Measurements from ENCODE around the gene XAGE5. TPM values are rescaled to one million over a fixed set of nuclear protein-coding genes. Genes with fewer than 3 reads are reported as not detected.
"Not testable (repeated sequence)": the region's sequence is repeated elsewhere in the genome, so short reads cannot be mapped to it uniquely, and the experiment has no call there.

The XAGE5 gene
- total RNA-seq: not detected

DNA sequence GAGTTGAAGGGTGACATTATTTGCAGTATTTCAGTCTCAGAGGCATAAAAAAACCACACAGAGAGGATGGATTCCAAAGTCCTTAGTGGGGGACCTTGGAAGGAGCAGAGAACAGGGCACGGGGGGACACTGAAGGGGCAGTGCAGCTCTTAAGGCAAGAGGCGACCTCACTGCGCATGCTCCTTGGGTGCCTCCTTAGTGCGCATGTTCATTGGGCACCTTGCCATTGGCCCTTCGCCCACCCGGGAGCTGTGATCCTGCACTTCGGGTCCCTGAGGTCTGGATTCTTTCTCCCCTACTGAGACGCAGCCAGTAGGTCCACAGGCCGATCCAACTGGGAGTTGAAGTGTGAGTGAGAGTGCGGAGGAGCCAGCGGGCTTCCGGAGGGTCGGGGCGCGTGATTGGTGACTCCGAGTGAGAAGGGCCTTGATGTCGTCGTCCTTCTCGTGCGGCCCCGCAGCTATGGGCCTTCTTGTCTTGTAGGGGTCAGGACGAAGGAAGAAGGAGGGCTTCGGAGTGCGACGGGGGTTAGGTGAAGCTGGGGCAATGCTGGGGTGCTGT, at the start of gene XAGE5:
Gene XAGE5, plus strand, starts transcription at position 223 of the 561 bp plus-strand sequence. CDS start 1,280 bp downstream, outside the sequence.
- Histone ChIP-seq H3K4me3 (ENCODE audit: low read length) (no peak within 1 kb of the TSS), H3K4me1 (ENCODE audit: insufficient read depth, low read length) (no peaks in the 10 kb centered on the region), H3K27me3 (ENCODE audit: insufficient read depth, low read length) (no peaks in the 10 kb centered on the region), H3K9me3 (ENCODE audit: low read depth, low read length) (no peaks in the 10 kb centered on the region)

GRCh38 chrX:52765983-52766382, 45.1 kb upstream of the XAGE5 start:
- not testable (repeated sequence) for H3K9me3 ChIP-seq (ENCODE audit: low read depth, low read length); H3K4me1 ChIP-seq (ENCODE audit: insufficient read depth, low read length); H3K4me3 ChIP-seq (ENCODE audit: low read length); H3K27me3 ChIP-seq (ENCODE audit: insufficient read depth, low read length)

GRCh38 chrX:52773504-52773903, 37.6 kb upstream of the XAGE5 start:
- H3K4me3 ChIP-seq (ENCODE audit: low read length); H3K27me3 ChIP-seq (ENCODE audit: insufficient read depth, low read length); H3K4me1 ChIP-seq (ENCODE audit: insufficient read depth, low read length); H3K9me3 ChIP-seq (ENCODE audit: low read depth, low read length): not testable (repeated sequence)

DNA sequence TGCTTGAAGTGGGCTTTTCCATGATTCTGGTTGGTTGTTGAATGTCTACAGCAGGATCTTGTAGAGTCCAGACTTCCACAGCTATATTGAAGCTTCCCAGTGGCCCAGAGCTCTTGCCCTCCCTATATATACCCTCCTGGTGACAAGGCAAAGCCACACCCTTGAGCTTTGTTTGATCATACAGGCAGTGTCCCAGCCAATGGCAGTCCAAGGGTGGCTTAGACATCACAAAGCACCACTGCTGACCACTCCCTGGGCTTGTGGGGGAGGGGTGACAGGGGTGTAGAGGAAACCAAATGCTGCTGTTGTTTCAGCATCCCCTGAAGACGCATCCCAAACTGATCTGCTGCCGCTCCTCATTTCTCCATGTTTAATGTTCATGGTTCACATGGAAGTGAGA, 13.8 kb upstream of the XAGE5 start, which contains the start of gene SPANXN5:
Gene SPANXN5, minus strand, starts transcription at position 101 of the 400 bp plus-strand sequence. Its CDS starts 79 bp downstream, at position 22.
- not testable (repeated sequence) for H3K4me3 ChIP-seq (ENCODE audit: low read length); H3K9me3 ChIP-seq (ENCODE audit: low read depth, low read length); H3K4me1 ChIP-seq (ENCODE audit: insufficient read depth, low read length); H3K27me3 ChIP-seq (ENCODE audit: insufficient read depth, low read length)

DNA sequence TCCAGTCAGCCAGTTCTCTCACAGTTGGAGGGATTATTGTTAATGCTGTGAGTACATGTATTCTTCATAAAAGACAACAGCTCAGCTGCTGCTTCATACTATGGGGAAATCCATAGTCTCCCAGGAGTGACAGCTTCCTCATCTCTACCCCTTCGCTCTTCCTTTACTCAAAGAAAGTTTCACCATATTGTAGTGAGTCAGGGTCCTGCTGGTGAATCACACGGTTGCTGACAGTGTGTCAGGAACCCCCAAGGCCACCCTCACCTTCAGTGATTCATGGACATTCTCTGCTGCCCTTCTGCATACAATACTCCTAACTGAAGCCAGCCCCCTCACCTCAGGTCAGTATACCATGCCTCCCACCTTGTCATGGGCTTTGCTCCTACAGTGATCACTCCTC, 6.2 kb upstream of the XAGE5 start:
- H3K9me3 ChIP-seq (ENCODE audit: low read depth, low read length); H3K4me3 ChIP-seq (ENCODE audit: low read length); H3K4me1 ChIP-seq (ENCODE audit: insufficient read depth, low read length); H3K27me3 ChIP-seq (ENCODE audit: insufficient read depth, low read length): not testable (repeated sequence)

GRCh38 chrX:52819788-52820187, 8.7 kb downstream of the XAGE5 start:
- H3K9me3 ChIP-seq (ENCODE audit: low read depth, low read length): no peaks in the 10 kb centered on the region
- H3K4me3 ChIP-seq (ENCODE audit: low read length): no peak overlapping the region
- no peaks in the 10 kb centered on the region for H3K27me3 ChIP-seq (ENCODE audit: insufficient read depth, low read length)
- no peaks in the 10 kb centered on the region for H3K4me1 ChIP-seq (ENCODE audit: insufficient read depth, low read length)

DNA sequence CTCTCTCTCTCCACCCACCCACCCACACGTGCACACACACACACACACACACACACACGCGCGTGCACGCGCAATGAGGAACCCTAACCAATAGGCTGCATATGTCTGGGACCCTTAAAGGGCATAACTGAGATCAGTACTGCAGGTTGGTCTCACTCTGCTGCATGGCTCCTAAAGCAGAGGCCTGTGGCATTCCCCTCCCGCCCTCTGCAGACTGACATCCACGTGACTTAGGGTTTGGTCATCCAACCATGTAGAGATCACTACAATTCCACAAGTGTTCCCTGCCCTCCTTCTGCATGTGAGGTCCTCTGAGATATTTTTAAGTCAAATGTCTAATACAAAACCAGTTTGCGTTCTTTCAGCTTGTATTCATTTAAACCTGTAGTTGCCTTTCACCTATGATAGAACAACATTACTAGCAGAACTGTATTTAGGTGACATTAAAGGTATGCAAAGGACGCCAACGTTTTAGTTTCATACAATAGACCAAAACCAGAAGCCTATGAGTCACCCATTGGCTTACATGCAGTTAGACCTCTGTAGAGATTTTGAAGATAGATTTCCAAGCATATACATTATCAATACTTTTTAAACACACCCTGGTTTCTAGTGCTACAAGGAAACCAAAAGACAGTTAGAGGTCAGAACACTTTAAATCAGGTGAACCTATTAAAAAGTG, 10.1 kb downstream of the XAGE5 start:
- Histone ChIP-seq H3K9me3 (ENCODE audit: low read depth, low read length) (no peaks in the 10 kb centered on the region), H3K4me1 (ENCODE audit: insufficient read depth, low read length) (no peaks in the 10 kb centered on the region), H3K4me3 (ENCODE audit: low read length) (no peak overlapping the region), H3K27me3 (ENCODE audit: insufficient read depth, low read length) (no peaks in the 10 kb centered on the region)

DNA sequence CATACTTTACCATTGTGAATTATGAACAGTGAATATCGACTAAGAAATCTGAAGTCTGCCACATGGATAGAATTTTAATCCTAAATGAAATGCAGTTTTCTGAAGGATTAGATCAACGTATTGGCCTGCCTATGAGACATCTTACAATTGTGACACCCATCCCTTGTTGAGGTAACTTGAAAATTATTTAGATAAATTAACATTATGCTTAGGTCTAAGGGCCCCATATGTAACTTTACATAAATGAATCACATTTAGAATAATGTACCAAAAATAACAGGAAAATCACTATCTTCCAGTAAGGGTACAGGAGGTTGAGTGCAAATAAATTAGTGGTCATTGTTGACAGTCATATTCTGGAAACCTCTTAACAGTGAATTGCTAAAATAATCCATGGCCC, 13.5 kb downstream of the XAGE5 start:
- Histone ChIP-seq H3K9me3 (ENCODE audit: low read depth, low read length) (no peaks in the 10 kb centered on the region), H3K4me1 (ENCODE audit: insufficient read depth, low read length) (no peaks in the 10 kb centered on the region), H3K27me3 (ENCODE audit: insufficient read depth, low read length) (no peaks in the 10 kb centered on the region), H3K4me3 (ENCODE audit: low read length) (no peak overlapping the region)

DNA sequence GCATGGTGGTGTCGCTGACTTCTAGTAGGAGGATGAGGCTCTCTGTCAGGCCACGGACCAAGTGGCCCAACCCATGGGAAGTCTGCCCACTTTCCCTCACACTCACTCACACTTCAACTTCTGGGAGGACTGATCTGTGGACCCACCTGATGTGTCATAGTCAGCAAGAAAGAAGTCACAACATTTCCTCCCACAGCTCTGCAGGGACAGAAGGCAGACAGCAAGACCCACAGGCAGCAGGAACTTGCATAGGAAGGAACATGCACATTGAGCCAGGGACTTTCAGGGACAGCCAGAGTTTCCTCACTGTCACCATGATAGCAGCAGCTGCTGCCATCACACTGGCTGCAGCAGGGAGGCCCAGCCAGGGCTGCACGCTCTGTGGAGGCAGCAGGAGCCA, 19.5 kb downstream of the XAGE5 start:
- no peaks in the 10 kb centered on the region for H3K9me3 ChIP-seq (ENCODE audit: low read depth, low read length)
- no peaks in the 10 kb centered on the region for H3K4me1 ChIP-seq (ENCODE audit: insufficient read depth, low read length)
- no peak overlapping the region for H3K4me3 ChIP-seq (ENCODE audit: low read length)
- H3K27me3 ChIP-seq (ENCODE audit: insufficient read depth, low read length): no peaks in the 10 kb centered on the region

DNA sequence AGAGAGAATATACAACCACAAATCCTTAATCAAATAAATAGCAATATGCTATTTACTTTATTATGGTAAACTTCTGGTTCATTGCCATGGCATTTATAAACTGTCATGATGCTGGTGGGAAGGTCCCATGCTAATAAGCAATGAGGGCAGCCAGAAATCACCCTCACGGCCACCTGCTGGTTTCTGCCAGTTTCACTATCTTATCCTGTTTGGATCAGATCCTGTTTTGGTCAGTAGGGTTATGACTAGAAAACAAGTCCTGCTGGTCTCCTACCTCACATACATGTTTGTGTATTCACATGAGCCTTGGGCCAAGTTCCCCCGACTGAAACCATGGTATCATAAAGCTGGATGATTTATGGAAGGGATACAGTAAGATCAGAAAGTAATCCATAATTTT, 28.1 kb downstream of the XAGE5 start:
- H3K4me3 ChIP-seq (ENCODE audit: low read length): no peak overlapping the region
- no peaks in the 10 kb centered on the region for H3K27me3 ChIP-seq (ENCODE audit: insufficient read depth, low read length)
- H3K4me1 ChIP-seq (ENCODE audit: insufficient read depth, low read length): no peaks in the 10 kb centered on the region
- H3K9me3 ChIP-seq (ENCODE audit: low read depth, low read length): no peaks in the 10 kb centered on the region

DNA sequence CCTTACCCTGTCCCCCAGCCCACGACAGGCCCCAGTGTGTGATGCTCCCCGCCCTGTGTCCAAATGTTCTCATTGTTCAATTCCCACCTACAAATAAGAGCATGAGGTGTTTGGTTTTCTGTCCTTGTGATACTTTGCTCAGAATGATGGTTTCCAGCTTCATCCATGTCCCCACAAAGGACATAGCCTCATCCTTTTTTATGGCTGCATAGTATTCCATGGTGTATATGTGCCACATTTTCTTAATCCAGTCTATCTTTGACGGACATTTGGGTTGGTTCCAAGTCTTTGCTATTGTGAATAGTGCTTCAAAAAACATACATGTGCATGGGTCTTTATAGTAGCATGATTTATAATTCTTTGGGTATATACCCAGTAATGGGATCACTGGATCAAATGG, 32.5 kb downstream of the XAGE5 start:
- H3K27me3 ChIP-seq (ENCODE audit: insufficient read depth, low read length); H3K9me3 ChIP-seq (ENCODE audit: low read depth, low read length); H3K4me1 ChIP-seq (ENCODE audit: insufficient read depth, low read length); H3K4me3 ChIP-seq (ENCODE audit: low read length): not testable (repeated sequence)

DNA sequence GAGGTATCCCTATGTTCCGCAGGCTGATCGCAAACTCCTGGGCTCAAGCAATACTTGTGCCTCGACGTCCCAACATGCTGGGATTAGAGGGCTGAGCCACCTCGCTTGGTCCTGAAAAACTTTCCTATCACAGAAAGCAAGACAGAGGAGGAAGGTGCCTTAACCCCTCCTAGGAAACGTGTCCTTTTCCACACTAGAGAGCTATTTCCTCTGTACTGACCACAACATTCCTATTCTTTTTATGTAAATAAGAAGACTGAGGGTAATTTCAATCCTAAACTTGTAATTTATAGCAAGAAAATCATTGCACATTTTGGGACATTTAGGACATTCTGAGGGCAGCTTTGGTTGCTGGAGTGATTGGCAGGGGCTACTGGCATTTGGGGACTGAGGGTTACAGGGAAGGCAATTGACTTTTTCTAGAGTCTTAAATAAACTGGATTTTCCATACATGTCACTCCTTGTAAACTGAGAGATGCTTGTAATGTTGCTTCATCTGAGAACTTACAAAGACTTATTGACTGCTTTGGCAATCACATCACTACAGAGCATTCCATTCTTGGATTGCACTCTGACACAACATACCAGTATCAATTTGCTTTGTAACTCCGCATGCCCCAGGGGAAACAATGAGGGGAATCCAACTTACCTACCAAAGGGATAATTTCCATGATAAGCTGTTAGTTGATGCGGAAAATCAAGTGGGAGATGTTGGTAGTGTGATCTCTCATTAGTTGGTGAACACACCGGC, 41.2 kb downstream of the XAGE5 start:
- Histone ChIP-seq H3K9me3 (ENCODE audit: low read depth, low read length) (no peaks in the 10 kb centered on the region), H3K4me1 (ENCODE audit: insufficient read depth, low read length) (no peaks in the 10 kb centered on the region), H3K4me3 (ENCODE audit: low read length) (no peak overlapping the region), H3K27me3 (ENCODE audit: insufficient read depth, low read length) (no peaks in the 10 kb centered on the region)

- H3K4me1 ChIP-seq (ENCODE audit: insufficient read depth, low read length); H3K4me3 ChIP-seq (ENCODE audit: low read length); H3K27me3 ChIP-seq (ENCODE audit: insufficient read depth, low read length); H3K9me3 ChIP-seq (ENCODE audit: low read depth, low read length): not testable (repeated sequence)
Measured at GRCh38 chrX:52856991-52857525, 46.0 kb downstream of the XAGE5 start.

DNA sequence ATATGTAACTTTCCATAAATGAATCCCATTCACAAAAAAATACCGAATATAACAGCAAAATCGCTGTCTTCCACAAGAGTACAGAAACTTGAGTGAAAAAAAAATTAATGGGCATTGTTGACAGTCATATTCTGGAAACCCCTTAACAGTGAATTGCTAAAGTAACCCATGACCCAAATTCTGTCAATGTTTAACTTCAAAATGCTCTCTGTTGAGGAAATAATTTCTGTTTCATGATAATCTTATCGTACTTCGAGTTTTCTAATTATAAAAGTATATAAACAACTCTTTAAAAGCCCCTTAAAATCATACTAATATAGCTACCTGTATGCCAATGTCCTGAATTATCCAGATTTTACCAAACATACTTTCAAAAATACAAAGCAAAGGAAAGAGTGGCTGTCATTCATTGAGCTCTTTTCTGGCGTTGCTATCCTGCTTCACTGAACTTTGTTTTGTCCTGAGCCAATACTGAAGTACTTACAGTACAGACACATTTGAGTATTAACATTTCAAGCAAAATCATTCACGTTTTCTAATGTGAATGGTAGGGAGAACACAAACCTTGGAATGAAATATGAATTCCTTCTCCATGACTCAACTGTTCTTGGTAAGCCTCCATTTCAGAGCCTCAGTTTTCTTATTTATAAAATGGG, 54.4 kb downstream of the XAGE5 start:
- H3K4me3 ChIP-seq (ENCODE audit: low read length): no peak overlapping the region
- H3K9me3 ChIP-seq (ENCODE audit: low read depth, low read length): no peaks in the 10 kb centered on the region
- no peaks in the 10 kb centered on the region for H3K27me3 ChIP-seq (ENCODE audit: insufficient read depth, low read length)
- H3K4me1 ChIP-seq (ENCODE audit: insufficient read depth, low read length): no peaks in the 10 kb centered on the region

Measured in mononuclear cell (primary cell).